NB4 (cell line): Measurements from ENCODE around the gene ZBTB11.

Experiments used
- DNase-seq: peaks from one replicate; pipeline ENCODE4 v3.0.0; 2010; ENCODE audit warnings: low read depth
- H3K4me3 ChIP-seq: one replicate; pipeline ENCODE4 v1.5.1; 2011; ENCODE audit warnings: mild to moderate bottlenecking, low read depth, low read length, moderate library complexity
- CTCF ChIP-seq: IDR thresholded peaks from one replicate; pipeline ENCODE4 v1.5.1; 2012; ENCODE audit warnings: low read depth, low read length
- MAX ChIP-seq: IDR thresholded peaks from 2 replicates; pipeline ENCODE4 v1.6.1; 2011; ENCODE audit warnings: low read depth, low read length
- MYC ChIP-seq: IDR thresholded peaks from 2 replicates; pipeline ENCODE4 v1.6.1; 2011; ENCODE audit warnings: low read depth, low read length
- POLR2A ChIP-seq: IDR thresholded peaks from 2 replicates; pipeline ENCODE4 v1.6.1; 2011; ENCODE audit warnings: mild to moderate bottlenecking; ENCODE audit not compliant: insufficient read length; ENCODE audit errors: extremely low read depth

The ZBTB11 gene

GRCh38 chr3:101677436-101678286, 729 bp upstream of the ZBTB11 start:
- DNase-seq = peak; percentile 37
- peak overlapping the region; percentile 68 for H3K4me3 ChIP-seq
- TF ChIP-seq MAX (no peak), MYC (no peak)

- peak; percentile 98 for DNase-seq
- peak; percentile 80 for TF ChIP-seq MAX
- TF ChIP-seq MYC = 0 out of 2 replicates have a peak, but pooled peaks have one; percentile 51
- TF ChIP-seq CTCF = no peak
- peak; percentile 54 for TF ChIP-seq POLR2A
- peak overlapping the region; percentile 79 for H3K4me3 ChIP-seq
Measured at GRCh38 chr3:101676216-101676764, 642 bp downstream of the ZBTB11 start.

GRCh38 chr3:101675709-101676215, 1.2 kb downstream of the ZBTB11 start:
- no peak for DNase-seq
- TF ChIP-seq CTCF (no peak), MYC (no peak), MAX (no peak), POLR2A (no peak)
- peak overlapping the region; percentile 77 for H3K4me3 ChIP-seq

- TF ChIP-seq CTCF = no peak
- no peak for TF ChIP-seq MYC
- TF ChIP-seq MAX = no peak
- no peak for TF ChIP-seq POLR2A
- no peak for DNase-seq
- peak overlapping the region; percentile 77 for H3K4me3 ChIP-seq
Measured at GRCh38 chr3:101674518-101674917, 2.4 kb downstream of the ZBTB11 start.

GRCh38 chr3:101673953-101674352, 3.0 kb downstream of the ZBTB11 start:
- no peak for TF ChIP-seq MAX
- TF ChIP-seq MYC = no peak
- TF ChIP-seq CTCF = no peak
- no peak for TF ChIP-seq POLR2A
- H3K4me3 ChIP-seq = no peak overlapping the region
- DNase-seq = no peak

- DNase-seq = no peak
- no peak for TF ChIP-seq MAX
- TF ChIP-seq MYC = no peak
- no peak for TF ChIP-seq CTCF
- TF ChIP-seq POLR2A = no peak
- H3K4me3 ChIP-seq = no peak overlapping the region
Measured at GRCh38 chr3:101671014-101671413, 5.9 kb downstream of the ZBTB11 start.
